HG03558 (cell line): ENCODE measurements around the gene TCF7L2.

Experiments
- ATAC-seq: cut with Tn5 transposase; IDR thresholded peaks from one replicate; pipeline ENCODE4 v1.9.1; 2021; ENCODE audit warnings: moderate number of reproducible peaks; ENCODE audit not compliant: unreplicated experiment; ENCODE audit errors: extremely low read depth

Gene TCF7L2

DNA sequence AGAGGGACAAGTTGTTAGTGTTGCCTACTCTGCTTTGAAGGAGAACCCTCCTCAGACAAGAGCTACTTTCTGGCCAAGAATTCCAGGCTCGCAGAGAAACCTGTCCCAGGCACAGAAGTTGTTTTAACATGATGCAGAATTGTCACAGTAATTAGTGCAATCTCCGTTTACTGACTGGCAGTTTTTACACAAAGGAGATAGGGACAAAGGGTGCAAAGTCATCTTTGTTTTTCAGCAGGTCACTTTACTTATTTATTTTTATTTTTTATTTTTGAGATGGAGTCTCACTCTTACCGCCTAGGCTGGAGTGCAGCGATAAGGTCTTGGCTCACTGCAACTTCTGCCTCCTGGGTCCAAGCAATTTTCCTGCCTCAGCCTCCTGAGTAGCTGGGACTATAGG, 12.3 kb downstream of the TCF7L2 start:
- no peak for ATAC-seq

GRCh38 chr10:112963835-112964234, 13.8 kb downstream of the TCF7L2 start:
- ATAC-seq: no peak

- ATAC-seq: no peak
Measured at GRCh38 chr10:112964482-112964881, 14.4 kb downstream of the TCF7L2 start.

- no peak for ATAC-seq
Measured at GRCh38 chr10:112966194-112966855, 16.3 kb downstream of the TCF7L2 start.

DNA sequence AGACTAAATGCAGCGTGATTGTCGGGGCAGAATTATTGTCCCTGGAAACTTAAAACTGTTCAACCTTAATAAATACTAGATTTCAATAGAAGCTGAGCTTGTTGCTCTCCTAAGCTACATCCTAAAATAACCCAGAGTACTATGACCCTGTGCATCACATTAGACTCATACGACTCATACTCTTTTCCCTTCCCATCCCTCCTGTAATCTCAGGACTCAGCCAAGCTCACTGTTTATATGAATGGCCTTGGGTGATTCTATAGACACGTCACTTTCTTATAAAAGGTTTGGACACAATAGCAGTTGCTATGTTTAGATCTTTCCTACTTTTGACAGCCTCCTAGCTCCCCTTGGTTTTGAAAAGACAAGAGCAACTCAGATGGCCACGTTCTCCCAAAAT, 17.2 kb downstream of the TCF7L2 start:
- ATAC-seq: no peak

DNA sequence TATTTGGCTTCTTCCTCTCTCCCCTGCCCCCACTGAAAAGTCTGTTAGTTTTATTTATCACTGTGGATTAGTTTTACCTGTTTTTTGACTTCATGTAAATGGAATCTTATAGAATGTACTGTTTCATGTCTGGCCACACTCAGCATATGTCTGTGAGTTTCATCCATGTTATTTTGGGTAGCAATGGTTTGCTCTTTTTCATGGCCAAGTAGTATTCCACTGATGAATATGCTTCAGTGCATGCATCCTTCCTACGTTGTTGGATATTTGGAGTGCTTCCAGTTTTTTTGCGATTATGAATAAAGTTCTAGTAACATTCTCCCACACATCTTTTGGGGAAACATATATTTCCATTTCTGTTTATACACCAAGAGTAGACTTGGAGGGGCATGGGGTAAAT, 19.1 kb downstream of the TCF7L2 start:
- ATAC-seq: no peak

GRCh38 chr10:112969542-112969941, 19.5 kb downstream of the TCF7L2 start:
- no peak for ATAC-seq

- ATAC-seq: no peak
Measured at GRCh38 chr10:112970021-112970420, 20.0 kb downstream of the TCF7L2 start.

DNA sequence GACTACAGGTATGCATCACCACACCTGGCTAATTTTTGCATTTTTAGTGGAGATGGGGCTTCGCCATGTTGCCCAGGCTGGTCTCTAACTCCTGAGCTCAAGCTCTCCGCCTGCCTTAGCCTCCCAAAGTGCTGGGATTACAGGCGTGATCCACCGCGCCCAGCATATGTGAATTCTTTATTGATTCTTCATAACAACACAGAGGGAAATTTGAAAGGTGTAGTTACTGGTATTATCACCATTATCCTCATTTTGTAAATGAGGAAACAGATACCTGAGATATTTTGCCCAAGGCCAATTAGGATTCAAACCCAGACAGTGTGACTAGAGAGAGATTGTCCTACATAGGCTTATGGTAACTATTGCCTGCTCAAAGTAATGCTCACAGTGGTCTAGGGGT, 22.6 kb downstream of the TCF7L2 start:
- no peak for ATAC-seq

- ATAC-seq: no peak
Measured at GRCh38 chr10:112973046-112973445, 23.0 kb downstream of the TCF7L2 start.

GRCh38 chr10:112973805-112974204, 23.8 kb downstream of the TCF7L2 start:
- no peak for ATAC-seq

GRCh38 chr10:112977426-112977898, 27.4 kb downstream of the TCF7L2 start:
- ATAC-seq: no peak

DNA sequence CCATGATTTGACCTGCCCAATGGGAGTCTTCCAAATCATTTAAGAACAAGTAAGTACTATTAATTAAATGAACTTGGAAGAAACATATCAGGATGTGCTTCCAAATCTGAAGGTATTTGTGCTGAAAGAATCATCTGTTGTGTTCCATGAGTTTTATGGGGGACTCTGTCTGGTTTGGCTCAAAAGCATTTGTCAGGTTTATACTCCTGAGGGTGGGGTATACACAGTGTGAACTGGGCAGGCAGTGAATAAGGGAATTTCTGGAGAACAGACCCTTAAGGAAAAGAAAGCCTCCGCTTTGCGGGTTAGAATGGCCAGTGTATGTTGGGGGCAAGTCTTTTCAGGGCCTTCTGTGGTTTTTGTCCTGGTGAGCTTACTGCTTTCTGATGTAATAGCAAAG, 29.9 kb downstream of the TCF7L2 start:
- ATAC-seq: no peak

DNA sequence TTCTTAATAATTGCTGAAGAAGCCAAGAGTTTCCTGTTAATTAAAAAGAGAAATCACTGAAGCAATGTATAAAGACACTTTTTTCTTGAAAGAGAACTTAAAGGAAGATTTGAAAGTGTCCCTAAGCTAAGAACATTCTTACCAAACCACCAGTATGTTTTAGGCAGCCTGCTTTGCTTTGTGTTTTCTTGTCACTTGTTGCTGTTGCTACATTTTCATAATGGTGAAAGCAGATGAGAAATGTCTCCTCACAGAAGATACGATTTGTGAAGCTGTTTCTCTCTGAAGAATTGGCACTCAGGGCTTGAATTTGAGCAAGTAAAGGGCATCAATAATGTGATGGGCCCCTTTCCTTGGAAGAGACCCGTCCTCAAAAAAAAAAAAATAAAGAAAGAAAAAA, 30.9 kb downstream of the TCF7L2 start:
- ATAC-seq: no peak

- ATAC-seq: peak; percentile 87
Measured at GRCh38 chr10:112981553-112981952, 31.5 kb downstream of the TCF7L2 start.

GRCh38 chr10:112983444-112984056, 33.5 kb downstream of the TCF7L2 start:
- ATAC-seq: no peak

DNA sequence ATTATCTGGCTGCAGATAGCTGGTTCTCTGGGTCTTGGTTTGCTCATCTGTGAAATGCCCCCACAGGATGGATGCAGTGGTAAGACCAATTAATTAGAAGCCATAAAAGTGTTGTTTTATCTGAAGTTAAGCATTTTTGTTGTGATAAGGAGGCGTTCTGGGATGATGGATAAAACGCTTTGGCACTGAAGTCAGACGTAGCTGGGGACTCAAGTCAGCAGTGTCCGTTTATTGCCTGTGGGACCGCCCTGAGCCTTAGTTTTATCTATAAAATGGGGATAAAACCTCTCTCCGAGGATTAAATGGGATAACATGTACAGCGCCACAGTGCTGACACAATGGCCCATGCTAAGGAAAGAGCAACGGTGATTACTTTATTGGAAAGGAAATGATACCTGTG, 34.7 kb downstream of the TCF7L2 start:
- ATAC-seq: no peak

DNA sequence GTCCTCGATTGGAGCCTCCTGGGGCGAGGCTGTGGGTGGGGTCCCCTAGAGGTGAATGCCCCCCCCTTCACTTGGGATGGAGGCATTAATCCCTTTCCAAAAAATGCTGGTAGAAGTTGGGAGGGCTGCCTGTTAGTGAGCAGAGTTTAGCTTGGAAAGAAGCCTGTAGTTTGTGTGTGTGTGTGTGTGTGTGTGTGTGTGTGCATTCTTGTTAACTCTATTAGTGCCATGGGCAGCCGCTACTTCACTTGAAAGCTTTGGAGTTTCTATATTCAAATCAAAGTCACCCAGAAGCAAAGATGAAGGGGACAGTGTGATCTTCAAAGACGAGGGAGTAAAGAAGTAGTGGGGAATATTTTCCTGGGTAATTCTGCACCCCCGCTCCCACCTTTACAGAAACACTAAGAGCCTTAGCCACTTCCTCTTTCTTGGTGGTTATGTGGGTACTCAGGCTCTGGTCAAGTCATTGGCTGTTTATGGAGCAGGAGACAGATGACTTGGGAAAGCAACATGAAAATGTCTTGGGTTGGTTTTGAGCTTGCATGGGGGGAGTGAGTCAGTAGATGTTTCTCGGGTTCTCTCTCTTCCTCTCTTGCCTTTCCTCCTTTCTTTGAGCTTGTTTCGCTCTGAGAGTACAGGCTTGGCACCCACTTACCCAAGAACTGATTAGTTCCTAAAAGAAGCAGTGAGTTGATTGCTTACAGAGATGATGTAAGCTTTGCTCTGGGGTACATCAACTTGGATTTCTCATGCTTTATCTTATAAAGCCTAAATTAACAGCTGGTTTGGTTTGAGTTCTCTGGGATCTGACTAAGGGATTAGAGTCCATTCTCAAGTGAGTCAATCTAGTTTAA, 35.9 kb downstream of the TCF7L2 start:
- ATAC-seq: no peak

- no peak for ATAC-seq
Measured at GRCh38 chr10:112986544-112987190, 36.6 kb downstream of the TCF7L2 start.

DNA sequence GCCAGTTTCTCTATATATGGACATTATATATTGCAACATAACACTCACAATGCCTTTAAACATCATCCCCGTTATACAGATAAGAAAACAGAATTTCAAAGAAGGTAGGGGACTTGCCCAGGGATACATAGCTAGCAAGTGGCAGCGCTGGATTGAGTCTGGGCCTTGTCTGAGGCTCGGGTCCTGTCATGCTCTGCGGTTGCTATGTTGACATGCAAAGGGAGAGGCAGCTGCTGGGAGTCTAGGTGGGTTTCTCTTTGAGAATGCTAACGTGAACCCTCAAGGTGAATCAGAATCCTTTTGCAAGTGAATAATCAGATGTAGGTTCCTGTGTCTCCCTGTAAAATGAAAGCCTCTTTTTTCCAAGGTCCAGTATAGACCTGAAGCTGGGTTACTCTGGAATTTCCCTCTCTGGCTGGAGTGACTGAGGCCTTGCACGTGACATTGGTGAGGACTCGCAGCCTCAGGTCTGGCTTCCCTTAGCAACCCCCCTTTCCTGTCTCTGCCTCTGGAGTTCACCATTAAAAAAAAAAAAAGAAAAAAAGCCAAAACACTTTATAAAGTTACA, 38.9 kb downstream of the TCF7L2 start:
- no peak for ATAC-seq
